ENCODE results near the gene ABCB9. TPM values are rescaled to one million over a fixed set of nuclear protein-coding genes. Genes with fewer than 3 reads are reported as not detected.
A peak's percentile ranks its signal among the peaks of the same experiment; 100 is the strongest.

Gene ABCB9
- total and polyA plus RNA-seq, 4 donors: 12.5 to 24.4 (median 16.0) TPM

DNA sequence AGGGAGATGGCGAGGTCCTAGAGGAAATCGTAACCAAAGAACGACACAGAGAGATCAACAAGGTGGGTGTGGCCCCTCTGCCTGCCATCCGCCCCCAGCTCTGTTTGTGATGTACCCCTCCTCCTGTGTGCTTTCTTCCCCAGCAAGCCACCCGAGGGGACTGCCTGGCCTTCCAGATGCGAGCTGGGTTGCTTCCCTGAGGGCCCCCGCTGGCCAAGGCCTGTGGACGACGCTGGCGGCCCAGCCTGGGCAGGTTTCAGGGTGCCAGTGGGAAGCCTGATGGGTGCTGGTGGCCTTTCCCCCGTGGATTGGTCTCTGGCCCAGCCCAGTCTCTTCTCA, 16.2 kb upstream of the ABCB9 start:
- Histone ChIP-seq H3K27me3 (ENCODE audit: control insufficient read depth, insufficient read depth, low read length) (no peaks in the 10 kb centered on the region), H3K36me3 (ENCODE audit: control insufficient read depth, insufficient read depth, low read length) (peaks cover 77% of the 10 kb centered on the region), H3K4me3 (ENCODE audit: low read depth, low read length) (no peak overlapping the region), H3K27ac (ENCODE audit: low read depth, low read length) (no peak overlapping the region), H3K9me3 (ENCODE audit: control insufficient read depth, insufficient read depth, low read length) (no peaks in the 10 kb centered on the region), H3K4me1 (ENCODE audit: control insufficient read depth, insufficient read depth, low read length) (peaks cover 75% of the 10 kb centered on the region)
- DNase-seq (ENCODE audit: low read depth in 4 of 6, low spot score in 6 of 6): no peak
- 71% methylated on average over 5 of the region's 11 CpGs for WGBS (ENCODE audit: insufficient coverage)

DNA sequence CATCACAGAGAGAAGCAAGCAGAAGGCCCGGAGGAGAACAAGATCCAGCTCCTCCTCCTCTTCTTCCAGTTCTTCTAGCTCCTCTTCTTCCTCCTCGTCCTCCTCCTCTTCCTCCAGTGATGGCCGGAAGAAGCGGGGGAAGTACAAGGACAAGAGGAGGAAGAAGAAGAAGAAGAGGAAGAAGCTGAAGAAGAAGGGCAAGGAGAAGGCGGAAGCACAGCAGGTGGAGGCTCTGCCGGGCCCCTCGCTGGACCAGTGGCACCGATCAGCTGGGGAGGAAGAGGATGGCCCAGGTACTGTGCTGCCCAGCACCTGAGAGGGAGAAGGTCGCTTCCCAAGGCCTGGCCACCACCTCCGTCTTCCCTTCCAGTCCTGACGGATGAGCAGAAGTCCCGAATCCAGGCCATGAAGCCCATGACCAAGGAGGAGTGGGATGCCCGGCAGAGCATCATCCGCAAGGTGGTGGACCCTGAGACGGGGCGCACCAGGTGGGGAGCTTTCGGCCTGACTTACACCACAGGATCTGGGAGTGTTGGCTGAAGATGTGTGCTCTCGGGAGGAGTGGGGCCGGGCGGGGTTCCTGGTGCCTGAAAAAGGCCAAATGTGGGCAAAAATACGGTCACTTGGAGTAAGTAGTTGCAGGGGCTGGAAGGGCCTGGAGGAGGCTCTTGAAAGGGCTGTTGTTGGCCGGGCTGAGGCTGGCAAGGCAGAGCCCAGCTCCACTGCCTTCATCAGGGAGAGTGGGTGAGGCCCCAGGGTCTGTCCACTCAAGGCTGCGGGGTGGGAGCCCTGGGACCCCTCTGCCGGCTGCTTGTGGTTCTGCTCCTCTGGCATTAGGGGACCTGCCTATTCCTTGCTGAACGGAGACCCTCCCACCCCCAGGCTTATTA, 15.6 kb upstream of the ABCB9 start:
- Histone ChIP-seq H3K36me3 (ENCODE audit: control insufficient read depth, insufficient read depth, low read length) (peaks cover 77% of the 10 kb centered on the region), H3K27ac (ENCODE audit: low read depth, low read length) (no peak overlapping the region), H3K4me1 (ENCODE audit: control insufficient read depth, insufficient read depth, low read length) (peaks cover 81% of the 10 kb centered on the region), H3K4me3 (ENCODE audit: low read depth, low read length) (peak overlapping the region; percentile 67), H3K27me3 (ENCODE audit: control insufficient read depth, insufficient read depth, low read length) (no peaks in the 10 kb centered on the region), H3K9me3 (ENCODE audit: control insufficient read depth, insufficient read depth, low read length) (no peaks in the 10 kb centered on the region)
- DNase-seq (ENCODE audit: low read depth in 4 of 6, low spot score in 6 of 6): no peak
- WGBS (ENCODE audit: insufficient coverage): 87% methylated on average over 21 of the region's 25 CpGs

DNA sequence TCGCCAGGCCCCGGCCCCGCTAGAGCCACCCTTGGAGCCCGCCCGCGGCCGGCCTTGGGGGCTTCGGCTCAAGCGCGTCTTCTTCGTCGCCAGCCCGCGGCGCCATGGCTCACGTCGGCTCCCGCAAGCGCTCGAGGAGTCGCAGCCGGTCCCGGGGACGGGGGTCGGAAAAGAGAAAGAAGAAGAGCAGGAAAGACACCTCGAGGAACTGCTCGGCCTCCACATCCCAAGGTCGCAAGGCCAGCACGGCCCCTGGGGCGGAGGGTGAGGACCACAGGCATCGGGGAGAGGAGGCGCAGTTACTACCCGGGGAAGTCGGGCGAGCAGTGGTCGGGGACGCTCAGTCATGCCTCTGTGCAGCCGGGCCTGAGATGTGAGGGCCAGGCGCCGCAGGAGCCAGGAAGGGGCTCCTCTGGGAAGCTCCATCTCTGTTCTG, 14.8 kb upstream of the ABCB9 start:
- H3K27me3 ChIP-seq (ENCODE audit: control insufficient read depth, insufficient read depth, low read length): no peaks in the 10 kb centered on the region
- H3K27ac ChIP-seq (ENCODE audit: low read depth, low read length): peak overlapping the region; percentile 33
- WGBS (ENCODE audit: insufficient coverage): under 1% methylated on average over 40 of the region's 40 CpGs
- H3K36me3 ChIP-seq (ENCODE audit: control insufficient read depth, insufficient read depth, low read length): peaks cover 77% of the 10 kb centered on the region
- DNase-seq (ENCODE audit: low read depth in 4 of 6, low spot score in 6 of 6): peak in 2 of 6 donors; percentile 49 to 62
- no peaks in the 10 kb centered on the region for H3K9me3 ChIP-seq (ENCODE audit: control insufficient read depth, insufficient read depth, low read length)
- peaks cover 89% of the 10 kb centered on the region for H3K4me1 ChIP-seq (ENCODE audit: control insufficient read depth, insufficient read depth, low read length)
- H3K4me3 ChIP-seq (ENCODE audit: low read depth, low read length): peak overlapping the region; percentile 67

DNA sequence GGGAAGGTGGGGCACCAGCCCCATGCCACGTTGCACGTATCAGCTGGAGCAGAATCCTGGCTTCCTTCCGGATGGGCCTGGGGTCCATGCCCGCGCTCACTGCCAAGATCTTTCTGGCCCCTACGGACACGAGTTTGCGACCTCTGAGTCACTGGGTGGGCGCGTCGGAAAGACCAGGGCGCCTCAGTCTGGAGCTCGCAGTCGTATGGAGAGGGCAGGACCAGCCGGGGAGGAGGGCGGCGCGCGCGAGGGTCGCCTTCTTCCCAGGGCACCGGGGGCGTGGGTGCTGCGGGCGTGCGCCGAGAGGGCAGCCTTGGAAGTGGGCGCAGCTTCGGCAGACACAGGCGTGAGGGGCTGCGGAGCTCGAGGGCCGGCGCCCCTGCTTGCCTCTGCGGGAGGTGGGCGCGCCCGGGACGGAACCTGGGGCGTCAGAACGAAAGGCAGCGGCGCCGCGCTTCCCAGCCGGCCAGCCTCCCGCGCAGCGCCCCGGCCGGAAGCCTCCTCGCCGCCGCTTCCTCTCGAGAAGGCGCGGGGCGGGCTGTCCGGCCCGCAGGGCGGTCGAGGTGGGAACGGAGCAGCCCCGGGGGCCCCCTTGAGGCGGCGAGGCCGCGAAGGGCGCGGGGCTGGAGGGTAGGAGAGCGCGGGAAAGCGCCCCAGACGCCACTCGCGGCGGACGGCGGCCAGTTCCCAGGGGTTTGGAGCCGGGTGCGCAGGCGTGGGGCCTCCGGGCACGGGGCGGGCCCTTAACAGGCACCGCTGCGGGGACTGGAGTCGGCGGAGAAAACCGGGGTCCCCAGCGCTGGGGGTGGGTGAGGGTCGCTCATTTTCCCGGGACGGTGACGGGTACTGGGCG, 14.1 kb upstream of the ABCB9 start, which contains the start of gene ARL6IP4:
Gene ARL6IP4, plus strand, starts transcription at position 499 of the 853 bp plus-strand sequence. CDS start 459 bp downstream, outside the sequence.
- WGBS (ENCODE audit: insufficient coverage): under 1% methylated on average over 96 of the region's 96 CpGs
- Histone ChIP-seq H3K27ac (ENCODE audit: low read depth, low read length) (peak within 1 kb of the TSS; percentile 61), H3K4me1 (ENCODE audit: control insufficient read depth, insufficient read depth, low read length) (peaks cover 91% of the 10 kb centered on the region), H3K4me3 (ENCODE audit: low read depth, low read length) (peak within 1 kb of the TSS; percentile 67), H3K36me3 (ENCODE audit: control insufficient read depth, insufficient read depth, low read length) (peaks cover 70% of the 10 kb centered on the region), H3K9me3 (ENCODE audit: control insufficient read depth, insufficient read depth, low read length) (no peaks in the 10 kb centered on the region), H3K27me3 (ENCODE audit: control insufficient read depth, insufficient read depth, low read length) (no peaks in the 10 kb centered on the region)
- peak in 3 of 6 donors; percentile 45 to 86 (median 80) for DNase-seq (ENCODE audit: low read depth in 4 of 6, low spot score in 6 of 6)

DNA sequence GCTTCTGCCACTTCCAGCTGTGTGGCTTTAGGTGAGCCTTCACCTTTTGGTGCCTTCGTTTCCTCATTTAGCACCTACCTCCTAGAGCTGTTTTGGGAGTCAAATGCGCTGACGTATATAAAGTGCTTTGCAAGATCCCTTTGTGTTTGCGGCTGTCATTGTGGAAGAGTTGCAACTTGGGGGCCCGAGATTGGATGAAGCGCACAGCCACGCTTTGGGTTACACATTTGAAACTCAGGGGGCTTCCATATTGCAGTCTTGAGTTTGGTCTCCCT, 13.6 kb upstream of the ABCB9 start:
- Histone ChIP-seq H3K27me3 (ENCODE audit: control insufficient read depth, insufficient read depth, low read length) (no peaks in the 10 kb centered on the region), H3K36me3 (ENCODE audit: control insufficient read depth, insufficient read depth, low read length) (peaks cover 65% of the 10 kb centered on the region), H3K27ac (ENCODE audit: low read depth, low read length) (peak overlapping the region; percentile 61), H3K4me1 (ENCODE audit: control insufficient read depth, insufficient read depth, low read length) (peaks cover 86% of the 10 kb centered on the region), H3K4me3 (ENCODE audit: low read depth, low read length) (peak overlapping the region; percentile 67), H3K9me3 (ENCODE audit: control insufficient read depth, insufficient read depth, low read length) (no peaks in the 10 kb centered on the region)
- WGBS (ENCODE audit: insufficient coverage): 10% methylated on average over 6 of the region's 7 CpGs
- DNase-seq (ENCODE audit: low read depth in 4 of 6, low spot score in 6 of 6): no peak

DNA sequence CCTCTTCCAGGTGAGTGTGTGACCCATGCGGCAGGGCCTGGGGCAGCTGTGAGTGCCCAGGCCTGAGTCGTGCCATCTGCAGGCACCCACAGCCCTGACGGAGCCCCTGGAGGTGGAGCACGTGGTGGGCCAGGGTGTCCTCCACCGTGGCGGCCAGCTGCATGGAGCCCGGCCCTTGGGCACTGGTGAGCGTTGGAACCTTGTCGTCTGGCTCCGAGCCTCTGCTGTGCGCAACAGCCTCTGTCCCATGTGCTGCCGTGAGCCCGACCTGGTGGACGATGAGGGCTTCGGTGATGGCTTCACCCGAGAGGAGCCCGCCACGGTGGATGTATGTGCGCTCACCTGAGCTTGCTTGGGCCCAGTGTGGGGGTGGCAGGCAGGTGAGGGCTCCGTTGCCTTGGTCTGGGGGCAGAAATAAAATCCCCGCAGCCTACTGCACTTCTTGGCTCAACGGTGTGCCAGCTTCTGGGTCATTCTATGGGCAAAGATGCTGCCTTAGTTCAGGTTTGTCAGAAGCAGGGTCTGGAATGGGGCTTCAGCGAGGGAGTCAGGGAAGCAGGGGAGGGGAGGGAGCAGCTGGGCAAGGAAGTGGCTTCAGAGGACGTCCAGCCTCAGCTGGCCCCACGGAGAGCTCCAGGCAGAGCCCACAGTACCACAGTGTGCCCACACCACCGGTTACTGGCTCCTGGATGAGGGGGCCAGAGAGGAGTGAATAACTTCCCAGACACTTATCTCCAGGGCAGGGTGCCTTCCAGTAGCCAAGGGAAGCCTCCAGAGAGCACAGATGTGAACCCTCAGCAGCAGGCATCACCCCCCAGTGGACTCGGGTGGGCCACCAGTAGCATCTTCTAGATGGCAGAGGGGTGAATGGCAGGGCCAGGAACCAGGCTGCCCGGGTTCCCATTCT, 13.0 kb upstream of the ABCB9 start:
- peaks cover 83% of the 10 kb centered on the region for H3K4me1 ChIP-seq (ENCODE audit: control insufficient read depth, insufficient read depth, low read length)
- H3K27me3 ChIP-seq (ENCODE audit: control insufficient read depth, insufficient read depth, low read length): no peaks in the 10 kb centered on the region
- 83% methylated on average over 27 of the region's 28 CpGs for whole genome bisulfite sequencing (ENCODE audit: insufficient coverage)
- peaks cover 60% of the 10 kb centered on the region for H3K36me3 ChIP-seq (ENCODE audit: control insufficient read depth, insufficient read depth, low read length)
- H3K4me3 ChIP-seq (ENCODE audit: low read depth, low read length): peak overlapping the region; percentile 67
- H3K27ac ChIP-seq (ENCODE audit: low read depth, low read length): no peak overlapping the region
- no peaks in the 10 kb centered on the region for H3K9me3 ChIP-seq (ENCODE audit: control insufficient read depth, insufficient read depth, low read length)
- no peak for DNase-seq (ENCODE audit: low read depth in 4 of 6, low spot score in 6 of 6)

DNA sequence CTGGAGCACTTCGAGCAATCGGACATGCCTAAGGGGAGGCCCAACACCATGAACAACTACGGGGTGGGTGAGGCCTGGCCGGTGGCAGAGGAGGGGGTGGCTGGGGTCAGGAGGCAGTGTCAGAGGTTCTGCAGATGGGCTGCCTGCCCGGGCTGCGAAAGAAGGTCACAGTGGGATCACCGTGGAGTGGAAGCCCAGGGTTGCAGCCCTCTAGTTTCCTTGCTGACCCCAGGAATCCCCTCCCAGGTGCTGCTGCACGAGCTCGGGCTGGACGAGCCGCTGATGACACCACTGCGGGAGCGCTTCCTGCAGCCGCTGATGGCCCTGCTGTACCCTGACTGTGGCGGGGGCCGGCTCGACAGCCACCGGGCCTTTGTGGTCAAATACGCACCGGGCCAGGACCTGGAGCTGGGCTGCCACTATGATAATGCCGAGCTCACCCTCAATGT, 12.3 kb upstream of the ABCB9 start:
- Histone ChIP-seq H3K27ac (ENCODE audit: low read depth, low read length) (no peak overlapping the region), H3K27me3 (ENCODE audit: control insufficient read depth, insufficient read depth, low read length) (no peaks in the 10 kb centered on the region), H3K4me1 (ENCODE audit: control insufficient read depth, insufficient read depth, low read length) (peaks cover 82% of the 10 kb centered on the region), H3K9me3 (ENCODE audit: control insufficient read depth, insufficient read depth, low read length) (no peaks in the 10 kb centered on the region), H3K36me3 (ENCODE audit: control insufficient read depth, insufficient read depth, low read length) (peaks cover 54% of the 10 kb centered on the region), H3K4me3 (ENCODE audit: low read depth, low read length) (no peak overlapping the region)
- DNase-seq (ENCODE audit: low read depth in 4 of 6, low spot score in 6 of 6): no peak
- WGBS (ENCODE audit: insufficient coverage): 95% methylated on average over 18 of the region's 21 CpGs

DNA sequence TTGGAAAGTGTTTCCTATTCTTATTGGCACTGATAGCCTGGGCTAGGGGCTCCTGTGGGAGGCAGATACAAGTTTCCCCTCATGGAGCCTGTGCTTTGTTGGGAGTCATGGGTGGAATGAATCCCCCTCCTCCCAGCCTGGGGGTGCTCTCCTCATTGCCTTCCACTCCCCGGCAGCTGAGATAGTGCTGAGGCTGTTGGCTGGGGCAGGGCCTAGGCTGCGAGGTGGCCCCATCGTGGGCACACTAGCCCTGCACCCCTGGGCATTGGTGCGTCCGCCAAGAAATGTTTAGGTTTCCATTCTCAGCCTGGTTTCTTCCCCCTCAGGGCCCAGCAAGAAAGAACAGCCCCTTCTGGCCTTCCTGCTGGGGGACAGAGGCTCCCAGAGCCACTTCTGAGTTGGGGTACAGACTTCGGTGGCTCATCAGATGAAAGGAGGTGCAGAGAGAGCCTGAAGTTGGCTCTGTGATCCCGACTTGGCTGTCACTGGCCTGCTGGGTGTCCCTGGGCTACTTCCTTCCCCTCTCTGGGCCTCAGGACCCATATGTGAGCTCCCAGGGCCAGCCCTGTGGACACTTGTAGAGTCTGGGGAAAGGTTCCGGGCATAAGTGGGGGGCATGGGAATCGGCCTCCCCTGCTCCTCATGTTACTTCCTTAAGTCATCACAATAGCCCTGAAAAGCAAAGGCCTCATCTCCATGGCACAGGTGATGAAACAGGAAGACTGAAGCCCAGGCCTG, 11.6 kb upstream of the ABCB9 start:
- no peak for DNase-seq (ENCODE audit: low read depth in 4 of 6, low spot score in 6 of 6)
- WGBS (ENCODE audit: insufficient coverage): 89% methylated on average over 6 of the region's 9 CpGs

More for the DNA sequence above, 11.6 kb upstream of the ABCB9 start:
- no peaks in the 10 kb centered on the region for H3K27me3 ChIP-seq (ENCODE audit: control insufficient read depth, insufficient read depth, low read length)
- no peak overlapping the region for H3K27ac ChIP-seq (ENCODE audit: low read depth, low read length)
- H3K4me3 ChIP-seq (ENCODE audit: low read depth, low read length): no peak overlapping the region
- peaks cover 75% of the 10 kb centered on the region for H3K4me1 ChIP-seq (ENCODE audit: control insufficient read depth, insufficient read depth, low read length)
- peaks cover 49% of the 10 kb centered on the region for H3K36me3 ChIP-seq (ENCODE audit: control insufficient read depth, insufficient read depth, low read length)
- no peaks in the 10 kb centered on the region for H3K9me3 ChIP-seq (ENCODE audit: control insufficient read depth, insufficient read depth, low read length)
